Prostate gland (tissue), 2 donors: ENCODE results near the gene SCAMP3.

Experiments used
- POLR2AphosphoS5 ChIP-seq: sonication (generic); formaldehyde crosslinking; IDR thresholded peaks from one replicate; pipeline ENCODE4 v1.6.1; 2017; ENCODE audit warnings: antibody characterized with exemption
- TF ChIP-seq, protein P1 (sequence below), 4 experiments: fragments of 200-600 bp in 2 of 4; fragments of 450-650 bp in 2 of 4; sonication (generic) in 2 of 4; IDR thresholded peaks; 1 replicate in 3 of 4; 2 replicates in 1 of 4; pipeline ENCODE4 v1.5.1; 2016 to 2019; ENCODE audit warnings: antibody characterized with exemption in 4 of 4, mild to moderate bottlenecking in 2 of 4, moderate library complexity in 2 of 4

GRCh38 chr1:155256058-155256852 is 5.9 kb downstream of the SCAMP3 start:
- TF ChIP-seq, protein P1, sequence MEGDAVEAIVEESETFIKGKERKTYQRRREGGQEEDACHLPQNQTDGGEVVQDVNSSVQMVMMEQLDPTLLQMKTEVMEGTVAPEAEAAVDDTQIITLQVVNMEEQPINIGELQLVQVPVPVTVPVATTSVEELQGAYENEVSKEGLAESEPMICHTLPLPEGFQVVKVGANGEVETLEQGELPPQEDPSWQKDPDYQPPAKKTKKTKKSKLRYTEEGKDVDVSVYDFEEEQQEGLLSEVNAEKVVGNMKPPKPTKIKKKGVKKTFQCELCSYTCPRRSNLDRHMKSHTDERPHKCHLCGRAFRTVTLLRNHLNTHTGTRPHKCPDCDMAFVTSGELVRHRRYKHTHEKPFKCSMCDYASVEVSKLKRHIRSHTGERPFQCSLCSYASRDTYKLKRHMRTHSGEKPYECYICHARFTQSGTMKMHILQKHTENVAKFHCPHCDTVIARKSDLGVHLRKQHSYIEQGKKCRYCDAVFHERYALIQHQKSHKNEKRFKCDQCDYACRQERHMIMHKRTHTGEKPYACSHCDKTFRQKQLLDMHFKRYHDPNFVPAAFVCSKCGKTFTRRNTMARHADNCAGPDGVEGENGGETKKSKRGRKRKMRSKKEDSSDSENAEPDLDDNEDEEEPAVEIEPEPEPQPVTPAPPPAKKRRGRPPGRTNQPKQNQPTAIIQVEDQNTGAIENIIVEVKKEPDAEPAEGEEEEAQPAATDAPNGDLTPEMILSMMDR (IDR thresholded peaks at IDR 0.05) = no peak
- TF ChIP-seq POLR2AphosphoS5 = no peak
